Lung (tissue), 12 donors: Measurements from ENCODE around the gene FBLN5. TPM values are rescaled to one million over a fixed set of nuclear protein-coding genes. Genes with fewer than 3 reads are reported as not detected.
A peak's percentile ranks its signal among the peaks of the same experiment; 100 is the strongest.

Experiments used
- ATAC-seq: fragments of 200-7000 bp; cut with Tn5 transposase; one replicate; pipeline ENCODE4 v1.9.1; 2020; ENCODE audit warnings: moderate number of reproducible peaks; ENCODE audit not compliant: insufficient read depth, low FRiP score
- DNase-seq, 3 donors: peaks; one replicate each; pipeline ENCODE4 v3.0.0-alpha.2; 2013 to 2017
- H3K27ac ChIP-seq, 2 donors: one replicate each; pipeline ENCODE4 v1.5.1; 2013; ENCODE audit warnings: mild to moderate bottlenecking in 2 of 2, moderate library complexity in 2 of 2, control low read depth in 1 of 2, inconsistent platforms in 1 of 2, low read depth in 1 of 2, low read length in 1 of 2
- H3K27me3 ChIP-seq, 3 donors: one replicate each; pipeline ENCODE4 v1.5.1; 2013; ENCODE audit warnings: low read length in 2 of 3; ENCODE audit not compliant: control insufficient read depth in 3 of 3, insufficient read depth in 3 of 3
- H3K36me3 ChIP-seq, 4 donors: one replicate each; pipeline ENCODE4 v1.5.1; 2013; ENCODE audit warnings: low read length in 4 of 4, mild to moderate bottlenecking in 1 of 4, moderate library complexity in 1 of 4; ENCODE audit not compliant: control insufficient read depth in 4 of 4, insufficient read depth in 4 of 4
- H3K4me1 ChIP-seq, 5 donors: one replicate each; pipeline ENCODE4 v1.5.1; 2013; ENCODE audit warnings: low read length in 5 of 5, mild to moderate bottlenecking in 2 of 5, moderate library complexity in 1 of 5; ENCODE audit not compliant: control insufficient read depth in 5 of 5, insufficient read depth in 5 of 5
- H3K4me3 ChIP-seq: one replicate; pipeline ENCODE4 v1.5.1; 2013; ENCODE audit warnings: mild to moderate bottlenecking, control low read depth, moderate library complexity
- H3K9ac ChIP-seq, 2 donors: one replicate each; pipeline ENCODE4 v1.5.1; 2013; ENCODE audit warnings: low read length in 2 of 2, control low read depth in 1 of 2; ENCODE audit not compliant: insufficient read depth in 1 of 2
- H3K9me3 ChIP-seq, 4 donors: one replicate each; pipeline ENCODE4 v1.5.1; 2013; ENCODE audit warnings: low read length in 3 of 4, mild to moderate bottlenecking in 1 of 4, moderate library complexity in 1 of 4; ENCODE audit not compliant: control insufficient read depth in 4 of 4, insufficient read depth in 3 of 4
- WGBS, 2 donors: extraction: QIAGEN DNeasy Blood & Tissue Kit; methylation state at CpG; one replicate each; pipeline ENCODE4 v1.1.7; 2013; 5-methylcytosine and 5-hydroxymethylcytosine counted together
- polyA plus RNA-seq, 2 donors: library from polyadenylated mRNA; stranded (reverse); fragments of 200-250 nt; gene quantifications; one replicate each; pipeline ENCODE4 v1.2.1, GENCODE V29; 2013
- total RNA-seq, 2 donors: library from RNA; depleted of rRNA in 1 of 2; stranded (reverse); fragments of >200 nt in 1 of 2; gene quantifications; one replicate each; pipeline ENCODE4 v1.2.1, GENCODE V29; 2014 to 2021
- TF ChIP-seq, protein P1 (sequence below): IDR thresholded peaks from 2 replicates; pipeline ENCODE4 v1.5.1; 2012; ENCODE audit warnings: mild to moderate bottlenecking; ENCODE audit errors: control extremely low read depth, extremely low read depth
- donor health status: control.
- donor health status: control.
- donor health status: Bipolar disorder and iron deficiency.
- donor health status: healthy.
- donor health status: DM: yes; HTN: yes; CAD: no.

The FBLN5 gene
- total and polyA plus RNA-seq, 4 donors, result 43.1 to 83.0 (median 72.0) TPM

- H3K27me3 ChIP-seq, result no peaks in the 10 kb centered on the region
- H3K27ac ChIP-seq, result no peak overlapping the region
- DNase-seq (no peak), ATAC-seq (no peak)
- no peak overlapping the region for H3K4me3 ChIP-seq
- H3K4me1 ChIP-seq, result peaks cover 0 to 26% (median 7%) of the 10 kb centered on the region in 5 donors
- H3K9ac ChIP-seq, result no peak overlapping the region
- H3K36me3 ChIP-seq, result peaks cover 0 to 12% (median 2%) of the 10 kb centered on the region in 4 donors
- H3K9me3 ChIP-seq, result no peaks in the 10 kb centered on the region
- TF ChIP-seq, protein P1, sequence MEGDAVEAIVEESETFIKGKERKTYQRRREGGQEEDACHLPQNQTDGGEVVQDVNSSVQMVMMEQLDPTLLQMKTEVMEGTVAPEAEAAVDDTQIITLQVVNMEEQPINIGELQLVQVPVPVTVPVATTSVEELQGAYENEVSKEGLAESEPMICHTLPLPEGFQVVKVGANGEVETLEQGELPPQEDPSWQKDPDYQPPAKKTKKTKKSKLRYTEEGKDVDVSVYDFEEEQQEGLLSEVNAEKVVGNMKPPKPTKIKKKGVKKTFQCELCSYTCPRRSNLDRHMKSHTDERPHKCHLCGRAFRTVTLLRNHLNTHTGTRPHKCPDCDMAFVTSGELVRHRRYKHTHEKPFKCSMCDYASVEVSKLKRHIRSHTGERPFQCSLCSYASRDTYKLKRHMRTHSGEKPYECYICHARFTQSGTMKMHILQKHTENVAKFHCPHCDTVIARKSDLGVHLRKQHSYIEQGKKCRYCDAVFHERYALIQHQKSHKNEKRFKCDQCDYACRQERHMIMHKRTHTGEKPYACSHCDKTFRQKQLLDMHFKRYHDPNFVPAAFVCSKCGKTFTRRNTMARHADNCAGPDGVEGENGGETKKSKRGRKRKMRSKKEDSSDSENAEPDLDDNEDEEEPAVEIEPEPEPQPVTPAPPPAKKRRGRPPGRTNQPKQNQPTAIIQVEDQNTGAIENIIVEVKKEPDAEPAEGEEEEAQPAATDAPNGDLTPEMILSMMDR, result no peak
- 32 to 71% methylated on average over 4 of the region's 4 CpGs for WGBS, 2 donors
Measured at GRCh38 chr14:91893669-91894068, 53.8 kb downstream of the FBLN5 start.

DNA sequence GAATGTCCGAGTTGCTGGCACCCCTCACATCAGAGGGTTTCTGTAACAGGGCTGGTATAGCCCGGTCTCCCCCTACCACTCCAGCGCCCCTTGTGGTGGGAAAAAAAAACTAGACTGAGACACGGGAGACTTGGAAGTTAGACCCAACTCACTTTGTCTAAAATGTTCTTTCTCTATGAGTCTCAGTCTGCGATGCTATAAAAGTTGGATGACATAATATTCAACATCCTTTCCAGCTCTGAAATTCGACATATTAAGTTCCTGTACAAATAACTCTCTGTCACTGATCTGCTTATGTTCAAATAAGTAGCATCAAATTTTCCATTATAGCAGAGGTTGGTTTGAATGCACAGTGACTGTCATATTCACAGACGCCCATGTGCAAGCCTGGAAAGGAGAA lies 54.5 kb downstream of the FBLN5 start:
- no peaks in the 10 kb centered on the region for H3K27me3 ChIP-seq
- H3K4me3 ChIP-seq, result no peak overlapping the region
- peaks cover 0 to 12% (median 2%) of the 10 kb centered on the region in 4 donors for H3K36me3 ChIP-seq
- ATAC-seq (no peak), DNase-seq (peak in 1 of 3 donors; percentile 18)
- peaks cover 0 to 26% (median 7%) of the 10 kb centered on the region in 5 donors for H3K4me1 ChIP-seq
- H3K9me3 ChIP-seq, result no peaks in the 10 kb centered on the region
- no peak overlapping the region for H3K27ac ChIP-seq
- TF ChIP-seq, protein P1, result peak; percentile 12
- no peak overlapping the region for H3K9ac ChIP-seq
- 45 to 56% methylated on average over 7 of the region's 7 CpGs for WGBS, 2 donors

GRCh38 chr14:91891721-91892220 lies 55.7 kb downstream of the FBLN5 start:
- ATAC-seq (no peak), DNase-seq (no peak)
- Histone ChIP-seq H3K9ac (no peak overlapping the region), H3K9me3 (no peaks in the 10 kb centered on the region), H3K4me3 (no peak overlapping the region), H3K27me3 (no peaks in the 10 kb centered on the region), H3K4me1 (peaks cover 0 to 22% (median 0%) of the 10 kb centered on the region in 5 donors), H3K36me3 (peaks cover 0 to 18% (median 3%) of the 10 kb centered on the region in 4 donors), H3K27ac (no peak overlapping the region)
- TF ChIP-seq, protein P1, result no peak
- 85 to 90% methylated on average over 3 of the region's 3 CpGs for WGBS, 2 donors

DNA sequence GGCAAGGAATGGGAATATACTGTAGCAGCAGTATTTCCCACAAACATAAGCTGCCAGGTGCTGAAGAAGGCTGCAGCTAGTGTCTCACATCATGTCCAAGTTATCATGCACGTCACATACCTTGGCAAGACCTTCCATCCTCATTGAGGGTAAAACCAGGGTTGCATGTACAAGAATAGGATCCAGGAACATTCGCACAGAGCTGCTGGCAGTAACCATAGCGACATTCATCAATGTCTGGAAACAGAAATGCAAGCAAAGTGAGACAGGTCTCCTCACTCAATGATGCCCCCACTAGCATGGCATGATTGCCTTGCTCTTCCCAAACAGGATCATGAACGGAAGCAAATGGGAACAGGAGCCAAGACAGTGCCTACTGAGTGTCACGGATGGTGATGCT lies 56.4 kb downstream of the FBLN5 start:
- TF ChIP-seq, protein P1, result no peak
- H3K27ac ChIP-seq, result no peak overlapping the region
- H3K4me1 ChIP-seq, result peaks cover 0 to 19% (median 0%) of the 10 kb centered on the region in 5 donors
- H3K27me3 ChIP-seq, result no peaks in the 10 kb centered on the region
- 96 to 98% methylated on average over 5 of the region's 5 CpGs for WGBS, 2 donors
- no peak for ATAC-seq
- H3K9ac ChIP-seq, result no peak overlapping the region
- H3K4me3 ChIP-seq, result no peak overlapping the region
- H3K36me3 ChIP-seq, result peaks cover 0 to 20% (median 3%) of the 10 kb centered on the region in 4 donors
- DNase-seq, result no peak
- no peaks in the 10 kb centered on the region for H3K9me3 ChIP-seq
